Breast epithelium (tissue), 3 donors: ENCODE results near the gene ZNF19.

Experiments used
- POLR2A ChIP-seq: fragments of 450-650 bp; IDR thresholded peaks from one replicate; pipeline ENCODE4 v1.6.1; 2016; ENCODE audit warnings: antibody characterized with exemption, mild to moderate bottlenecking, moderate library complexity
- POLR2AphosphoS5 ChIP-seq, 3 donors: sonication (generic); formaldehyde crosslinking; IDR thresholded peaks; one replicate each; pipeline ENCODE4 v1.6.1; 2017; ENCODE audit warnings: antibody characterized with exemption in 3 of 3
- TF ChIP-seq, protein P1 (sequence below), 3 donors: fragments of 450-650 bp; IDR thresholded peaks; one replicate each; pipeline ENCODE4 v1.5.1; 2016 to 2017; ENCODE audit warnings: antibody characterized with exemption in 3 of 3, mild to moderate bottlenecking in 3 of 3, moderate library complexity in 3 of 3

GRCh38 chr16:71430744-71431143 lies 58.4 kb downstream of the ZNF19 start:
- TF ChIP-seq, protein P1, sequence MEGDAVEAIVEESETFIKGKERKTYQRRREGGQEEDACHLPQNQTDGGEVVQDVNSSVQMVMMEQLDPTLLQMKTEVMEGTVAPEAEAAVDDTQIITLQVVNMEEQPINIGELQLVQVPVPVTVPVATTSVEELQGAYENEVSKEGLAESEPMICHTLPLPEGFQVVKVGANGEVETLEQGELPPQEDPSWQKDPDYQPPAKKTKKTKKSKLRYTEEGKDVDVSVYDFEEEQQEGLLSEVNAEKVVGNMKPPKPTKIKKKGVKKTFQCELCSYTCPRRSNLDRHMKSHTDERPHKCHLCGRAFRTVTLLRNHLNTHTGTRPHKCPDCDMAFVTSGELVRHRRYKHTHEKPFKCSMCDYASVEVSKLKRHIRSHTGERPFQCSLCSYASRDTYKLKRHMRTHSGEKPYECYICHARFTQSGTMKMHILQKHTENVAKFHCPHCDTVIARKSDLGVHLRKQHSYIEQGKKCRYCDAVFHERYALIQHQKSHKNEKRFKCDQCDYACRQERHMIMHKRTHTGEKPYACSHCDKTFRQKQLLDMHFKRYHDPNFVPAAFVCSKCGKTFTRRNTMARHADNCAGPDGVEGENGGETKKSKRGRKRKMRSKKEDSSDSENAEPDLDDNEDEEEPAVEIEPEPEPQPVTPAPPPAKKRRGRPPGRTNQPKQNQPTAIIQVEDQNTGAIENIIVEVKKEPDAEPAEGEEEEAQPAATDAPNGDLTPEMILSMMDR (IDR thresholded peaks at IDR 0.05): no peak
- TF ChIP-seq POLR2A (no peak), POLR2AphosphoS5 (IDR thresholded peaks at IDR 0.05) (no peak)
